BLaER1 (cell line): ENCODE results near the gene NTN3.
A peak's percentile ranks its signal among the peaks of the same experiment; 100 is the strongest.

Experiments
- H3K27ac ChIP-seq: shearing (Covaris generic); formaldehyde crosslinking; 2 replicates; pipeline ENCODE4 v1.8.1; 2022
- H3K27me3 ChIP-seq: shearing (Covaris generic); formaldehyde crosslinking; 2 replicates; pipeline ENCODE4 v1.8.1; 2022
- H3K36me3 ChIP-seq: shearing (Covaris generic); formaldehyde crosslinking; 2 replicates; pipeline ENCODE4 v1.8.1; 2022
- H3K4me1 ChIP-seq: shearing (Covaris generic); formaldehyde crosslinking; 2 replicates; pipeline ENCODE4 v1.8.1; 2022
- H3K4me2 ChIP-seq: shearing (Covaris generic); formaldehyde crosslinking; 2 replicates; pipeline ENCODE4 v1.8.1; 2022
- H3K4me3 ChIP-seq: shearing (Covaris generic); formaldehyde crosslinking; 2 replicates; pipeline ENCODE4 v1.8.1; 2022
- H3K9ac ChIP-seq: shearing (Covaris generic); formaldehyde crosslinking; 2 replicates; pipeline ENCODE4 v1.8.1; 2022
- H3K9me3 ChIP-seq: shearing (Covaris generic); formaldehyde crosslinking; 2 replicates; pipeline ENCODE4 v1.8.1; 2022
- H4K20me1 ChIP-seq: shearing (Covaris generic); formaldehyde crosslinking; 2 replicates; pipeline ENCODE4 v1.8.1; 2022
- Cebpa-rat ChIP-seq: shearing (Covaris generic); IDR thresholded peaks from 2 replicates; pipeline ENCODE4 v1.8.1; 2022

Gene NTN3

GRCh38 chr16:2507665-2508064 is 36.6 kb downstream of the NTN3 start:
- Histone ChIP-seq H3K4me1 (peaks cover 58% of the 10 kb centered on the region), H3K4me3 (no peak overlapping the region), H3K9me3 (no peaks in the 10 kb centered on the region), H3K27ac (peak overlapping the region; percentile 60; the same call in 1 of the 2 replicates), H3K36me3 (peaks cover 25% of the 10 kb centered on the region; the same call in 1 of the 2 replicates), H4K20me1 (peaks cover 15% of the 10 kb centered on the region), H3K9ac (peak overlapping the region; percentile 57), H3K4me2 (peak overlapping the region; percentile 40; the same call in 1 of the 2 replicates), H3K27me3 (no peaks in the 10 kb centered on the region)
- TF ChIP-seq Cebpa-rat, result no peak

- H3K9ac ChIP-seq, result no peak overlapping the region
- no peak for TF ChIP-seq Cebpa-rat
- peaks cover 11% of the 10 kb centered on the region; the same call in 1 of the 2 replicates for H4K20me1 ChIP-seq
- H3K4me2 ChIP-seq, result no peak overlapping the region
- H3K36me3 ChIP-seq, result peaks cover 22% of the 10 kb centered on the region; the same call in 1 of the 2 replicates
- no peaks in the 10 kb centered on the region for H3K9me3 ChIP-seq
- no peak overlapping the region for H3K4me3 ChIP-seq
- no peak overlapping the region for H3K27ac ChIP-seq
- peaks cover 63% of the 10 kb centered on the region for H3K4me1 ChIP-seq
- no peaks in the 10 kb centered on the region for H3K27me3 ChIP-seq
Observed at GRCh38 chr16:2508722-2509400, 37.8 kb downstream of the NTN3 start.

- Histone ChIP-seq H3K9ac (no peak overlapping the region), H3K4me1 (peaks cover 79% of the 10 kb centered on the region), H3K27me3 (no peaks in the 10 kb centered on the region), H3K36me3 (peaks cover 18% of the 10 kb centered on the region), H3K9me3 (no peaks in the 10 kb centered on the region), H3K27ac (no peak overlapping the region), H3K4me2 (no peak overlapping the region), H4K20me1 (peaks cover 30% of the 10 kb centered on the region), H3K4me3 (no peak overlapping the region)
- no peak for TF ChIP-seq Cebpa-rat
Observed at GRCh38 chr16:2511128-2511800, 40.2 kb downstream of the NTN3 start.

GRCh38 chr16:2511996-2512734 is 41.1 kb downstream of the NTN3 start:
- Histone ChIP-seq H3K4me2 (peak overlapping the region; percentile 100), H3K4me1 (peaks cover 81% of the 10 kb centered on the region), H3K27ac (peak overlapping the region; percentile 99), H4K20me1 (peaks cover 35% of the 10 kb centered on the region), H3K4me3 (no peak overlapping the region), H3K36me3 (peaks cover 18% of the 10 kb centered on the region), H3K27me3 (no peaks in the 10 kb centered on the region), H3K9ac (peak overlapping the region; percentile 98; the same call in 1 of the 2 replicates), H3K9me3 (no peaks in the 10 kb centered on the region)
- TF ChIP-seq Cebpa-rat, result no peak

GRCh38 chr16:2512735-2513404 is 41.8 kb downstream of the NTN3 start:
- Histone ChIP-seq H3K4me1 (peaks cover 77% of the 10 kb centered on the region), H3K4me3 (peak overlapping the region; percentile 92), H3K27me3 (no peaks in the 10 kb centered on the region), H3K27ac (peak overlapping the region; percentile 99), H3K9ac (peak overlapping the region; percentile 98), H3K4me2 (peak overlapping the region; percentile 100), H3K36me3 (peaks cover 12% of the 10 kb centered on the region), H4K20me1 (peaks cover 35% of the 10 kb centered on the region), H3K9me3 (no peaks in the 10 kb centered on the region)
- TF ChIP-seq Cebpa-rat, result no peak

- Histone ChIP-seq H3K4me2 (peak within 1 kb of the TSS; percentile 100), H3K9me3 (no peaks in the 10 kb centered on the region), H3K4me3 (peak within 1 kb of the TSS; percentile 92), H3K4me1 (peaks cover 73% of the 10 kb centered on the region), H3K36me3 (peaks cover 17% of the 10 kb centered on the region), H4K20me1 (peaks cover 43% of the 10 kb centered on the region), H3K27me3 (no peaks in the 10 kb centered on the region), H3K27ac (peak within 1 kb of the TSS; percentile 99), H3K9ac (peak within 1 kb of the TSS; percentile 98)
- TF ChIP-seq Cebpa-rat, result no peak
Observed at GRCh38 chr16:2513405-2514332, 42.6 kb downstream of the NTN3 start, which contains the start of gene ATP6V0C. TSS of gene ATP6V0C (plus strand) at chr16:2513952. CDS start at chr16:2514104, 152 bp downstream.

GRCh38 chr16:2514333-2515179 is 43.5 kb downstream of the NTN3 start:
- Histone ChIP-seq H3K27ac (peak overlapping the region; percentile 99), H3K9me3 (no peaks in the 10 kb centered on the region), H3K4me1 (peaks cover 75% of the 10 kb centered on the region), H3K36me3 (peaks cover 26% of the 10 kb centered on the region), H3K4me3 (peak overlapping the region; percentile 92), H3K27me3 (no peaks in the 10 kb centered on the region), H4K20me1 (peaks cover 52% of the 10 kb centered on the region), H3K9ac (peak overlapping the region; percentile 98), H3K4me2 (peak overlapping the region; percentile 100)
- no peak for TF ChIP-seq Cebpa-rat
